Neural progenitor cell (in vitro differentiated cells): ENCODE results near the gene DAPK2. TPM values are rescaled to one million over a fixed set of nuclear protein-coding genes. Genes with fewer than 3 reads are reported as not detected.

ENCODE experiments used
- DNase-seq: peaks from one replicate; pipeline ENCODE4 v3.0.0-alpha.2; 2016; ENCODE audit warnings: low spot score
- H2AFZ ChIP-seq: fragments of 200-600 bp; sonication (generic); replicated peaks from 2 replicates; pipeline ENCODE4 v1.6.1; 2016; ENCODE audit warnings: antibody characterized with exemption
- H3F3A ChIP-seq: fragments of 200-600 bp; sonication (generic); 2 replicates; pipeline ENCODE4 v1.6.1; 2016; ENCODE audit warnings: antibody characterized with exemption, low read depth
- H3K27ac ChIP-seq: fragments of 200-600 bp; sonication (generic); 2 replicates; pipeline ENCODE4 v1.5.1; 2016; ENCODE audit warnings: mild to moderate bottlenecking
- H3K27me3 ChIP-seq: fragments of 200-600 bp; sonication (generic); 2 replicates; pipeline ENCODE4 v1.6.1; 2016; ENCODE audit warnings: mild to moderate bottlenecking, moderate library complexity
- H3K36me3 ChIP-seq: fragments of 200-600 bp; sonication (generic); 2 replicates; pipeline ENCODE4 v1.5.1; 2016
- H3K4me1 ChIP-seq: fragments of 200-600 bp; sonication (generic); 2 replicates; pipeline ENCODE4 v1.6.1; 2016; ENCODE audit warnings: mixed run types
- H3K4me2 ChIP-seq: fragments of 200-600 bp; sonication (generic); 2 replicates; pipeline ENCODE4 v1.6.1; 2016
- H3K4me3 ChIP-seq: fragments of 200-600 bp; sonication (generic); 2 replicates; pipeline ENCODE4 v1.5.1; 2016
- H3K79me2 ChIP-seq: fragments of 200-600 bp; sonication (generic); 2 replicates; pipeline ENCODE4 v1.6.1; 2016; ENCODE audit warnings: low read depth
- H3K9ac ChIP-seq: fragments of 200-600 bp; sonication (generic); 2 replicates; pipeline ENCODE4 v1.6.1; 2016
- H3K9me3 ChIP-seq: fragments of 200-600 bp; sonication (generic); 2 replicates; pipeline ENCODE4 v1.5.1; 2016; ENCODE audit warnings: low read depth
- H4K20me1 ChIP-seq: fragments of 200-600 bp; sonication (generic); 2 replicates; pipeline ENCODE4 v1.6.1; 2016; ENCODE audit warnings: low read depth
- H3K27ac Mint-ChIP-seq: 3 replicates; pipeline ENCODE4 v1.8.0; 2021; ENCODE audit warnings: mixed read lengths
- H3K27me3 Mint-ChIP-seq: 2 replicates; pipeline ENCODE4 v1.8.0; 2022; ENCODE audit warnings: low read depth, mild to moderate bottlenecking, inconsistent platforms, moderate library complexity, mixed read lengths; ENCODE audit not compliant: insufficient read depth
- H3K36me3 Mint-ChIP-seq: 3 replicates; pipeline ENCODE4 v1.8.0; 2021; ENCODE audit warnings: mixed read lengths
- H3K4me1 Mint-ChIP-seq: 3 replicates; pipeline ENCODE4 v1.8.0; 2021; ENCODE audit warnings: mixed read lengths
- H3K4me3 Mint-ChIP-seq: 3 replicates; pipeline ENCODE4 v1.8.0; 2021; ENCODE audit warnings: mild to moderate bottlenecking, moderate library complexity, mixed read lengths
- H3K9me3 Mint-ChIP-seq: 3 replicates; pipeline ENCODE4 v1.8.0; 2020; ENCODE audit warnings: mixed read lengths
- EZH2 ChIP-seq: fragments of 200-600 bp; sonication (generic); IDR thresholded peaks from 2 replicates; pipeline ENCODE4 v1.6.1; 2017; ENCODE audit warnings: antibody characterized with exemption, mild to moderate bottlenecking, moderate library complexity
- EZH2phosphoT487 ChIP-seq: fragments of 200-600 bp; sonication (generic); IDR thresholded peaks from 2 replicates; pipeline ENCODE4 v1.6.1; 2017; ENCODE audit warnings: antibody characterized with exemption
- total RNA-seq: library from RNA; depleted of rRNA; stranded (reverse); fragments of >200 nt; gene quantifications from 2 replicates; pipeline ENCODE4 v1.2.3, GENCODE V29; 2015; ENCODE audit warnings: low replicate concordance
- TF ChIP-seq, protein P1 (sequence below): fragments of 200-600 bp; sonication (generic); IDR thresholded peaks from 2 replicates; pipeline ENCODE4 v1.5.1; 2017; ENCODE audit warnings: antibody characterized with exemption, mild to moderate bottlenecking

Gene DAPK2
- total RNA-seq, 1 donor from 2014 or later, result 5.4 TPM

DNA sequence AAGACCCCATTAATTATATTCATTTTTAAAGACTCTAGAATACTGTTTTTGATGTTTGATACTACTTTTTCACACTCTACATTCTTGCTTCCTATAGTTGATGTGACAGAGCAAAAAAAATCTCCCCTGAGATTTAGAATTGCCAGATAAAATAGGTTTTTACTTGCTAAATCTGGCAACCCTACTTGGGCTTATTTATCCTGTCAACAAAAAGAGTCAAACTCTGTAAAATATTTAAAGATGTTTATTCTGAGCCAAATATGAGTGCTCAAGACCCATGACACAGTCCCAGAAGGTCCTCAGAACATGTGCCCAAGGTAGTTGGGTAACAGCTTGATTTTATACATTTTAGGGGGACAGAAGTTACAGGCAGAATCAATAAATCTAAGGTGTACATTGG, 72.3 kb downstream of the DAPK2 start:
- H3K36me3 ChIP-seq, result no peaks in the 10 kb centered on the region
- peaks cover 6% of the 10 kb centered on the region for H3K27me3 Mint-ChIP-seq
- H3K4me1 Mint-ChIP-seq, result peaks cover 52% of the 10 kb centered on the region
- no peak overlapping the region for H2AFZ ChIP-seq
- peak overlapping the region; percentile 51 for H3K4me2 ChIP-seq
- TF ChIP-seq, protein P1, sequence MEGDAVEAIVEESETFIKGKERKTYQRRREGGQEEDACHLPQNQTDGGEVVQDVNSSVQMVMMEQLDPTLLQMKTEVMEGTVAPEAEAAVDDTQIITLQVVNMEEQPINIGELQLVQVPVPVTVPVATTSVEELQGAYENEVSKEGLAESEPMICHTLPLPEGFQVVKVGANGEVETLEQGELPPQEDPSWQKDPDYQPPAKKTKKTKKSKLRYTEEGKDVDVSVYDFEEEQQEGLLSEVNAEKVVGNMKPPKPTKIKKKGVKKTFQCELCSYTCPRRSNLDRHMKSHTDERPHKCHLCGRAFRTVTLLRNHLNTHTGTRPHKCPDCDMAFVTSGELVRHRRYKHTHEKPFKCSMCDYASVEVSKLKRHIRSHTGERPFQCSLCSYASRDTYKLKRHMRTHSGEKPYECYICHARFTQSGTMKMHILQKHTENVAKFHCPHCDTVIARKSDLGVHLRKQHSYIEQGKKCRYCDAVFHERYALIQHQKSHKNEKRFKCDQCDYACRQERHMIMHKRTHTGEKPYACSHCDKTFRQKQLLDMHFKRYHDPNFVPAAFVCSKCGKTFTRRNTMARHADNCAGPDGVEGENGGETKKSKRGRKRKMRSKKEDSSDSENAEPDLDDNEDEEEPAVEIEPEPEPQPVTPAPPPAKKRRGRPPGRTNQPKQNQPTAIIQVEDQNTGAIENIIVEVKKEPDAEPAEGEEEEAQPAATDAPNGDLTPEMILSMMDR, result no peak
- no peak for TF ChIP-seq EZH2
- TF ChIP-seq EZH2phosphoT487, result no peak
- H3K9me3 Mint-ChIP-seq, result peaks cover 2% of the 10 kb centered on the region
- no peak overlapping the region for H3K27ac Mint-ChIP-seq
- H3K27ac ChIP-seq, result no peak overlapping the region
- no peak overlapping the region for H3K4me3 ChIP-seq
- no peaks in the 10 kb centered on the region for H3K79me2 ChIP-seq
- peaks cover 47% of the 10 kb centered on the region for H3K4me1 ChIP-seq
- H3K4me3 Mint-ChIP-seq, result no peak overlapping the region
- no peak overlapping the region for H3K9ac ChIP-seq
- no peaks in the 10 kb centered on the region for H4K20me1 ChIP-seq
- no peaks in the 10 kb centered on the region for H3K27me3 ChIP-seq
- no peak for DNase-seq
- H3K9me3 ChIP-seq, result no peaks in the 10 kb centered on the region
- peaks cover 2% of the 10 kb centered on the region for H3K36me3 Mint-ChIP-seq
- peaks cover 37% of the 10 kb centered on the region for H3F3A ChIP-seq

- no peak overlapping the region for H3K4me3 Mint-ChIP-seq
- Histone ChIP-seq H3K27me3 (no peaks in the 10 kb centered on the region), H3K9me3 (no peaks in the 10 kb centered on the region), H2AFZ (no peak overlapping the region), H3K9ac (no peak overlapping the region), H3F3A (peaks cover 31% of the 10 kb centered on the region), H3K27ac (no peak overlapping the region), H3K4me3 (no peak overlapping the region), H3K36me3 (no peaks in the 10 kb centered on the region), H3K79me2 (no peaks in the 10 kb centered on the region), H4K20me1 (no peaks in the 10 kb centered on the region), H3K4me1 (peaks cover 47% of the 10 kb centered on the region), H3K4me2 (peak overlapping the region; percentile 51)
- TF ChIP-seq EZH2 (no peak), EZH2phosphoT487 (no peak)
- TF ChIP-seq, protein P1, result no peak
- H3K36me3 Mint-ChIP-seq, result peaks cover 2% of the 10 kb centered on the region
- peaks cover 50% of the 10 kb centered on the region for H3K4me1 Mint-ChIP-seq
- DNase-seq, result no peak
- H3K27ac Mint-ChIP-seq, result peak overlapping the region; percentile 2
- H3K27me3 Mint-ChIP-seq, result peaks cover 7% of the 10 kb centered on the region
- peaks cover 2% of the 10 kb centered on the region for H3K9me3 Mint-ChIP-seq
Observed at GRCh38 chr15:63973212-63974009, 72.9 kb downstream of the DAPK2 start.

- peaks cover 2% of the 10 kb centered on the region for H3K36me3 Mint-ChIP-seq
- peak; percentile 67 for DNase-seq
- H3K9me3 Mint-ChIP-seq, result peaks cover 2% of the 10 kb centered on the region
- Histone ChIP-seq H3K36me3 (no peaks in the 10 kb centered on the region), H3K4me3 (no peak overlapping the region), H3K4me1 (peaks cover 44% of the 10 kb centered on the region), H3K27ac (no peak overlapping the region), H3K27me3 (no peaks in the 10 kb centered on the region), H3K9me3 (no peaks in the 10 kb centered on the region), H3K79me2 (no peaks in the 10 kb centered on the region), H4K20me1 (no peaks in the 10 kb centered on the region), H3K4me2 (peak overlapping the region; percentile 51), H2AFZ (no peak overlapping the region), H3K9ac (no peak overlapping the region), H3F3A (peaks cover 27% of the 10 kb centered on the region)
- H3K27ac Mint-ChIP-seq, result no peak overlapping the region
- H3K27me3 Mint-ChIP-seq, result peaks cover 7% of the 10 kb centered on the region
- TF ChIP-seq, protein P1, result no peak
- TF ChIP-seq EZH2 (no peak), EZH2phosphoT487 (no peak)
- no peak overlapping the region for H3K4me3 Mint-ChIP-seq
- H3K4me1 Mint-ChIP-seq, result peaks cover 44% of the 10 kb centered on the region
Observed at GRCh38 chr15:63972801-63973200, 73.5 kb downstream of the DAPK2 start.
